Glutamatergic neuron (in vitro differentiated cells): ENCODE measurements around the gene MYO18B. TPM values are rescaled to one million over a fixed set of nuclear protein-coding genes. Genes with fewer than 3 reads are reported as not detected.

Experiments
- DNase-seq: peaks from one replicate; pipeline ENCODE4 v3.0.0; 2022
- H3K27ac Mint-ChIP-seq: one replicate; pipeline ENCODE4 v1.8.0; 2020; ENCODE audit warnings: mild to moderate bottlenecking, mixed read lengths, inconsistent platforms; ENCODE audit not compliant: unreplicated experiment
- H3K27me3 Mint-ChIP-seq: one replicate; pipeline ENCODE4 v1.8.0; 2020; ENCODE audit warnings: mild to moderate bottlenecking, moderate library complexity, mixed read lengths, inconsistent platforms; ENCODE audit not compliant: unreplicated experiment
- H3K36me3 Mint-ChIP-seq: one replicate; pipeline ENCODE4 v1.8.0; 2020; ENCODE audit warnings: mild to moderate bottlenecking, mixed read lengths, inconsistent platforms; ENCODE audit not compliant: unreplicated experiment
- H3K4me1 Mint-ChIP-seq: one replicate; pipeline ENCODE4 v1.8.0; 2020; ENCODE audit warnings: mild to moderate bottlenecking, low read depth, mixed read lengths, inconsistent platforms; ENCODE audit not compliant: unreplicated experiment
- H3K4me3 Mint-ChIP-seq: one replicate; pipeline ENCODE4 v1.8.0; 2020; ENCODE audit warnings: mild to moderate bottlenecking, mixed read lengths, inconsistent platforms; ENCODE audit not compliant: unreplicated experiment
- H3K9me3 Mint-ChIP-seq: one replicate; pipeline ENCODE4 v1.8.0; 2020; ENCODE audit warnings: mild to moderate bottlenecking, moderate library complexity, mixed read lengths, inconsistent platforms; ENCODE audit not compliant: unreplicated experiment
- CTCF ChIP-seq: fragments of 200-600 bp; sonication (generic); IDR thresholded peaks from one replicate; pipeline ENCODE4 v1.5.0; 2021; ENCODE audit not compliant: partially characterized antibody, unreplicated experiment
- total RNA-seq: library from RNA; stranded (reverse); fragmentation: NEBNext Ultra II Directional; extraction: Animal tissue kit (Norgen Biotek cat#: 25700); gene quantifications from one replicate; pipeline ENCODE4 v1.2.1, GENCODE V29; 2021; ENCODE audit not compliant: unreplicated experiment

The MYO18B gene
- total RNA-seq, 1 donor from 2014 or later: 0.25 TPM

GRCh38 chr22:25847451-25847850 is 105.5 kb downstream of the MYO18B start:
- no peaks in the 10 kb centered on the region for H3K4me1 Mint-ChIP-seq
- H3K27me3 Mint-ChIP-seq: peaks cover 1% of the 10 kb centered on the region
- TF ChIP-seq CTCF: no peak
- H3K9me3 Mint-ChIP-seq: peaks cover 3% of the 10 kb centered on the region
- no peak for DNase-seq
- H3K4me3 Mint-ChIP-seq: no peak overlapping the region
- H3K36me3 Mint-ChIP-seq: no peaks in the 10 kb centered on the region
- no peak overlapping the region for H3K27ac Mint-ChIP-seq

GRCh38 chr22:25848954-25849353 is 107.0 kb downstream of the MYO18B start:
- TF ChIP-seq CTCF: no peak
- Mint-ChIP-seq H3K4me1 (peaks cover 5% of the 10 kb centered on the region), H3K36me3 (no peaks in the 10 kb centered on the region), H3K4me3 (no peak overlapping the region), H3K9me3 (peaks cover 3% of the 10 kb centered on the region), H3K27ac (no peak overlapping the region), H3K27me3 (peaks cover 1% of the 10 kb centered on the region)
- no peak for DNase-seq

GRCh38 chr22:25849522-25849921 is 107.5 kb downstream of the MYO18B start:
- Mint-ChIP-seq H3K36me3 (no peaks in the 10 kb centered on the region), H3K27me3 (peaks cover 1% of the 10 kb centered on the region), H3K4me3 (no peak overlapping the region), H3K9me3 (peaks cover 3% of the 10 kb centered on the region), H3K27ac (no peak overlapping the region), H3K4me1 (peaks cover 5% of the 10 kb centered on the region)
- no peak for TF ChIP-seq CTCF
- no peak for DNase-seq

GRCh38 chr22:25852223-25852622 is 110.2 kb downstream of the MYO18B start:
- Mint-ChIP-seq H3K4me3 (no peak overlapping the region), H3K9me3 (peaks cover 3% of the 10 kb centered on the region), H3K27me3 (peaks cover 4% of the 10 kb centered on the region), H3K27ac (no peak overlapping the region), H3K36me3 (no peaks in the 10 kb centered on the region), H3K4me1 (peaks cover 10% of the 10 kb centered on the region)
- TF ChIP-seq CTCF: no peak
- DNase-seq: no peak

- DNase-seq: no peak
- H3K36me3 Mint-ChIP-seq: no peaks in the 10 kb centered on the region
- peaks cover 10% of the 10 kb centered on the region for H3K4me1 Mint-ChIP-seq
- H3K9me3 Mint-ChIP-seq: peaks cover 3% of the 10 kb centered on the region
- H3K27me3 Mint-ChIP-seq: peaks cover 4% of the 10 kb centered on the region
- TF ChIP-seq CTCF: no peak
- no peak overlapping the region for H3K27ac Mint-ChIP-seq
- H3K4me3 Mint-ChIP-seq: no peak overlapping the region
Measured at GRCh38 chr22:25853078-25853477, 111.1 kb downstream of the MYO18B start.
